ENCODE results near the gene NR4A3.

GRCh38 chr9:99851500-99851822 lies 29.8 kb downstream of the NR4A3 start:
- TF ChIP-seq CTCF (conservative IDR thresholded peaks at IDR 0.05; ENCODE audit: low read length), result no peak
- no peak for TF ChIP-seq EZH2phosphoT487 (IDR thresholded peaks at IDR 0.05; ENCODE audit: borderline replicate concordance)

Data from Loucy (cell line).